Prostate gland (tissue), 2 donors: ENCODE measurements around the gene ILKAP.

Source experiments
- POLR2AphosphoS5 ChIP-seq: sonication (generic); formaldehyde crosslinking; IDR thresholded peaks from one replicate; pipeline ENCODE4 v1.6.1; 2017; ENCODE audit warnings: antibody characterized with exemption
- TF ChIP-seq, protein P1 (sequence below), 4 experiments: fragments of 200-600 bp in 2 of 4; fragments of 450-650 bp in 2 of 4; sonication (generic) in 2 of 4; IDR thresholded peaks; 1 replicate in 3 of 4; 2 replicates in 1 of 4; pipeline ENCODE4 v1.5.1; 2016 to 2019; ENCODE audit warnings: antibody characterized with exemption in 4 of 4, mild to moderate bottlenecking in 2 of 4, moderate library complexity in 2 of 4

GRCh38 chr2:238202326-238203093 is 985 bp downstream of the ILKAP start:
- TF ChIP-seq, protein P1, sequence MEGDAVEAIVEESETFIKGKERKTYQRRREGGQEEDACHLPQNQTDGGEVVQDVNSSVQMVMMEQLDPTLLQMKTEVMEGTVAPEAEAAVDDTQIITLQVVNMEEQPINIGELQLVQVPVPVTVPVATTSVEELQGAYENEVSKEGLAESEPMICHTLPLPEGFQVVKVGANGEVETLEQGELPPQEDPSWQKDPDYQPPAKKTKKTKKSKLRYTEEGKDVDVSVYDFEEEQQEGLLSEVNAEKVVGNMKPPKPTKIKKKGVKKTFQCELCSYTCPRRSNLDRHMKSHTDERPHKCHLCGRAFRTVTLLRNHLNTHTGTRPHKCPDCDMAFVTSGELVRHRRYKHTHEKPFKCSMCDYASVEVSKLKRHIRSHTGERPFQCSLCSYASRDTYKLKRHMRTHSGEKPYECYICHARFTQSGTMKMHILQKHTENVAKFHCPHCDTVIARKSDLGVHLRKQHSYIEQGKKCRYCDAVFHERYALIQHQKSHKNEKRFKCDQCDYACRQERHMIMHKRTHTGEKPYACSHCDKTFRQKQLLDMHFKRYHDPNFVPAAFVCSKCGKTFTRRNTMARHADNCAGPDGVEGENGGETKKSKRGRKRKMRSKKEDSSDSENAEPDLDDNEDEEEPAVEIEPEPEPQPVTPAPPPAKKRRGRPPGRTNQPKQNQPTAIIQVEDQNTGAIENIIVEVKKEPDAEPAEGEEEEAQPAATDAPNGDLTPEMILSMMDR (IDR thresholded peaks at IDR 0.05), result no peak
- no peak for TF ChIP-seq POLR2AphosphoS5
